Spleen (tissue), 11 donors: Measurements from ENCODE around the gene PKD2L2. TPM values are rescaled to one million over a fixed set of nuclear protein-coding genes. Genes with fewer than 3 reads are reported as not detected.

Experiments
- DNase-seq: peaks from one replicate; pipeline ENCODE4 v3.0.0-alpha.2; 2020
- H3K27ac ChIP-seq, 8 donors: fragments of 200-600 bp; sonication (generic) in 7 of 8; 1 replicate in 4 of 8; 2 replicates in 4 of 8; pipeline versions ENCODE4 v1.5.0 to v1.8.0; 2016 to 2021; ENCODE audit warnings: inconsistent platforms in 4 of 8, mild to moderate bottlenecking in 4 of 8, moderate library complexity in 1 of 8
- H3K27me3 ChIP-seq, 7 donors: fragments of 200-600 bp; sonication (generic) in 6 of 7; replicated peaks in 1 of 7; 1 replicate in 4 of 7; 2 replicates in 3 of 7; pipeline versions ENCODE4 v1.5.0 to v1.8.0; 2016 to 2021; ENCODE audit warnings: inconsistent platforms in 3 of 7, mild to moderate bottlenecking in 1 of 7
- H3K36me3 ChIP-seq, 6 donors: fragments of 200-600 bp; sonication (generic) in 5 of 6; 1 replicate in 4 of 6; 2 replicates in 2 of 6; pipeline versions ENCODE4 v1.5.0 to v1.8.0; 2016 to 2021; ENCODE audit warnings: inconsistent platforms in 2 of 6
- H3K4me1 ChIP-seq, 6 donors: fragments of 200-600 bp; sonication (generic) in 5 of 6; 1 replicate in 3 of 6; 2 replicates in 3 of 6; pipeline versions ENCODE4 v1.5.0 to v1.8.0; 2016 to 2021; ENCODE audit warnings: inconsistent platforms in 3 of 6
- H3K4me3 ChIP-seq, 8 donors: fragments of 200-600 bp; sonication (generic) in 7 of 8; 1 replicate in 4 of 8; 2 replicates in 4 of 8; pipeline versions ENCODE4 v1.5.0 to v1.8.0; 2016 to 2021; ENCODE audit warnings: inconsistent platforms in 4 of 8, mild to moderate bottlenecking in 4 of 8, moderate library complexity in 2 of 8
- H3K9me3 ChIP-seq, 8 donors: fragments of 200-600 bp; sonication (generic) in 7 of 8; 1 replicate in 4 of 8; 2 replicates in 4 of 8; pipeline versions ENCODE4 v1.5.0 to v1.8.0; 2016 to 2021; ENCODE audit warnings: inconsistent platforms in 4 of 8
- CTCF ChIP-seq, 11 experiments: fragments of 200-600 bp in 7 of 11; fragments of 450-650 bp in 4 of 11; sonication (generic) in 4 of 11; IDR thresholded peaks in 8 of 11; conservative IDR thresholded peaks in 3 of 11; 1 replicate in 7 of 11; 2 replicates in 4 of 11; pipeline versions ENCODE4 v1.4.0 to v1.8.0; 2016 to 2021; ENCODE audit warnings: antibody characterized with exemption in 11 of 11, inconsistent platforms in 4 of 11, mild to moderate bottlenecking in 1 of 11
- POLR2A ChIP-seq, 3 donors: fragments of 450-650 bp; IDR thresholded peaks; one replicate each; pipeline ENCODE4 v1.5.1; 2017; ENCODE audit warnings: antibody characterized with exemption in 3 of 3, mild to moderate bottlenecking in 1 of 3
- POLR2AphosphoS5 ChIP-seq, 3 donors: sonication (generic); formaldehyde crosslinking; IDR thresholded peaks; one replicate each; pipeline ENCODE4 v1.5.1; 2017; ENCODE audit warnings: antibody characterized with exemption in 3 of 3
- WGBS, 5 donors: extraction: QIAGEN DNeasy Blood & Tissue Kit in 3 of 5; methylation state at CpG; one replicate each; pipeline versions ENCODE4 v1.1.5 to v1.1.7; 2013 to 2018; 5-methylcytosine and 5-hydroxymethylcytosine counted together
- intact Hi-C: fragments of 100-400 bp; cut with DNase I; formaldehyde crosslinking; loops from one replicate; pipeline ENCODE4 v1.15.0; 2023; ENCODE audit warnings: low total_unique reads
- polyA plus RNA-seq, 3 donors: library from polyadenylated mRNA; stranded (reverse); fragments of 200-250 nt; gene quantifications; one replicate each; pipeline ENCODE4 v1.2.1, GENCODE V29; 2013
- total RNA-seq, 7 donors: library from RNA; depleted of rRNA in 3 of 7; stranded (reverse); fragments of >200 nt in 3 of 7; fragmentation: NEBNext Ultra II Directional in 4 of 7; extraction: Animal tissue kit (Norgen Biotek cat#: 25700) in 4 of 7; gene quantifications; one replicate each; pipeline versions ENCODE4 v1.1.0 to v1.2.1, GENCODE V29; 2016 to 2021
- donor health status: healthy with polysubstance abuse.
- donor health status: DM: no; HTN: no; CAD: no; lungs with moderate emphysema.
- donor health status: DM: no; HTN: no; CAD: no.
- donor health status: Bipolar disorder and iron deficiency.
- donor health status: healthy.
- donor health status: DM: no; HTN: no; CAD: no.
- donor health status: DM: yes; HTN: yes; CAD: no.

The PKD2L2 gene
- total and polyA plus RNA-seq, 10 donors: 0.09 to 1.8 (median 1.1) TPM; not detected in 7

GRCh38 chr5:137932800-137933199 is 43.5 kb downstream of the PKD2L2 start:
- H3K36me3 ChIP-seq: peaks cover 0 to 44% (median 9%) of the 10 kb centered on the region in 6 donors
- peak overlapping the region in 1 of 8 donors; percentile 4 for H3K27ac ChIP-seq
- no peak overlapping the region for H3K4me3 ChIP-seq
- no peaks in the 10 kb centered on the region for H3K4me1 ChIP-seq
- no peaks in the 10 kb centered on the region for H3K9me3 ChIP-seq
- no peaks in the 10 kb centered on the region for H3K27me3 ChIP-seq
- intact Hi-C loops: no loop called here
- WGBS, 5 donors: 73 to 83% (median 79%) methylated on average over 3 of the region's 3 CpGs
- TF ChIP-seq POLR2AphosphoS5 (IDR thresholded peaks at IDR 0.05) (no peak), POLR2A (IDR thresholded peaks at IDR 0.05) (no peak), CTCF (IDR thresholded peaks at IDR 0.05 in 8 of 11, conservative IDR thresholded peaks at IDR 0.05 in 3 of 11) (no peak)
- DNase-seq: no peak

DNA sequence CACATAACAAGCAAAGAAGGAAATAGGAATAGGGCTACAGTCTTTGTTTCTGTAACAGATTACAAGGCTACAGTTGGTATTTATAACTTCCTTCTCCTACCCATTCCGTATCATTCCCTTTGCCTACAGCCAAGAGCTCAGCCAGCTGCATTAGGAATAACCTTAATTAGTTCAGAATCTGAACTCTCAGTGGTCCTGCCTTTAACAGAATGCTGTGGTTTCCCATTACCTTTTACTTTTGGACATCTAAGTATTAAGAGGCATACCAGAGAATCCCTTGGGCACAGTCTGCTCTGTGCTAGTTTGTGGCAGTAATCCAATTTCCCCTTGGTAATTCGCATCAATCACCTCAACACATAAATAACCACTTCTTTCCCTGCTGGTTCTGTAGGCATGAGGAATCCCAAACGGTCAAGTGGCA is 44.2 kb downstream of the PKD2L2 start:
- intact Hi-C loops: no loop called here
- H3K36me3 ChIP-seq: peaks cover 0 to 44% (median 12%) of the 10 kb centered on the region in 6 donors
- H3K27ac ChIP-seq: peak overlapping the region in 1 of 8 donors; percentile 4
- no peak overlapping the region for H3K4me3 ChIP-seq
- DNase-seq: no peak
- H3K9me3 ChIP-seq: no peaks in the 10 kb centered on the region
- no peak for TF ChIP-seq POLR2A (IDR thresholded peaks at IDR 0.05)
- TF ChIP-seq CTCF (IDR thresholded peaks at IDR 0.05 in 8 of 11, conservative IDR thresholded peaks at IDR 0.05 in 3 of 11): no peak
- no peak for TF ChIP-seq POLR2AphosphoS5 (IDR thresholded peaks at IDR 0.05)
- no peaks in the 10 kb centered on the region for H3K27me3 ChIP-seq
- 45 to 66% (median 55%) methylated on average over 3 of the region's 3 CpGs for WGBS, 5 donors
- no peaks in the 10 kb centered on the region for H3K4me1 ChIP-seq

DNA sequence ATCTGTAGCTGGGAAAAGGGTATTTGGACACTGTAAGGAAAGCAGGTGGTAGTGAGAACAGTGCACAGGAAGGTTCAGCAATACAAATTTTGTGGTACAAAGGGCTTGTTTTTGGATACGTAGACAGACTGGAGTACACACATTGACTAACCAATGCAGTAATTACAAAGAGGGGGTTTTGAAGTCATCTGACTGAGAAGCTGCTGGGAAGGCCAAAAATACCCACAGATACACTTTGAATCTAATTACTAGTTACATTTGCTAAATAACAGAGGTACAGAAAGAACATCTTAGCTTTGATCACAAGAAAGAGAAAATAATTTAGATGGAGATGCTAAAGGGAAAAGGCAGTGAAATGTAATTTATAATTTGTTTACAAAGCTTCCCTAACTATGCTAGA is 45.9 kb downstream of the PKD2L2 start:
- DNase-seq: no peak
- no peak overlapping the region for H3K27ac ChIP-seq
- no peaks in the 10 kb centered on the region for H3K9me3 ChIP-seq
- 79 to 88% (median 81%) methylated on average over 1 of the region's 1 CpG for WGBS, 5 donors
- no peak overlapping the region for H3K4me3 ChIP-seq
- no peak for TF ChIP-seq POLR2AphosphoS5 (IDR thresholded peaks at IDR 0.05)
- no peak for TF ChIP-seq CTCF (IDR thresholded peaks at IDR 0.05 in 8 of 11, conservative IDR thresholded peaks at IDR 0.05 in 3 of 11)
- TF ChIP-seq POLR2A (IDR thresholded peaks at IDR 0.05): no peak
- H3K4me1 ChIP-seq: no peaks in the 10 kb centered on the region
- peaks cover 0 to 54% (median 28%) of the 10 kb centered on the region in 6 donors for H3K36me3 ChIP-seq
- intact Hi-C loops: no loop called here
- H3K27me3 ChIP-seq: no peaks in the 10 kb centered on the region

- peaks cover 0 to 59% (median 33%) of the 10 kb centered on the region in 6 donors for H3K36me3 ChIP-seq
- no peak overlapping the region for H3K27ac ChIP-seq
- no peak for TF ChIP-seq POLR2AphosphoS5 (IDR thresholded peaks at IDR 0.05)
- TF ChIP-seq CTCF (IDR thresholded peaks at IDR 0.05 in 8 of 11, conservative IDR thresholded peaks at IDR 0.05 in 3 of 11): no peak
- TF ChIP-seq POLR2A (IDR thresholded peaks at IDR 0.05): no peak
- H3K4me1 ChIP-seq: no peaks in the 10 kb centered on the region
- intact Hi-C loops: no loop called here
- H3K27me3 ChIP-seq: no peaks in the 10 kb centered on the region
- no peaks in the 10 kb centered on the region for H3K9me3 ChIP-seq
- DNase-seq: no peak
- H3K4me3 ChIP-seq: no peak overlapping the region
- WGBS, 5 donors: 80 to 91% (median 85%) methylated on average over 3 of the region's 3 CpGs
These were observed 46.4 kb downstream of the PKD2L2 start for GRCh38 chr5:137935694-137936093.
